Transverse colon (tissue), 4 donors: Measurements from ENCODE around the gene IGFL2. TPM values are rescaled to one million over a fixed set of nuclear protein-coding genes. Genes with fewer than 3 reads are reported as not detected.
"Not testable (repeated sequence)": the region's sequence is repeated elsewhere in the genome, so short reads cannot be mapped to it uniquely, and the experiment has no call there.

Source experiments
- DNase-seq: peaks from one replicate; pipeline ENCODE4 v3.0.0-alpha.2; 2019
- H3K27ac ChIP-seq, 4 donors: fragments of 200-600 bp; sonication (generic); 2 replicates each; pipeline ENCODE4 v1.5.1; 2016 to 2018; ENCODE audit warnings: inconsistent platforms in 4 of 4
- H3K27me3 ChIP-seq: fragments of 200-600 bp; sonication (generic); 2 replicates; pipeline ENCODE4 v1.5.1; 2017; ENCODE audit warnings: inconsistent platforms
- H3K36me3 ChIP-seq, 4 donors: fragments of 200-600 bp; sonication (generic); 2 replicates each; pipeline ENCODE4 v1.5.1; 2017 to 2019; ENCODE audit warnings: inconsistent platforms in 4 of 4
- H3K4me1 ChIP-seq, 4 donors: fragments of 200-600 bp; sonication (generic); 2 replicates each; pipeline ENCODE4 v1.5.1; 2017 to 2020; ENCODE audit warnings: inconsistent platforms in 4 of 4
- H3K4me3 ChIP-seq, 4 donors: fragments of 200-600 bp; sonication (generic); 1 replicate in 1 of 4; 2 replicates in 3 of 4; pipeline versions ENCODE4 v1.5.1 to v1.6.1; 2017 to 2019; ENCODE audit warnings: inconsistent platforms in 4 of 4
- H3K9me3 ChIP-seq, 2 donors: fragments of 200-600 bp; sonication (generic); 2 replicates each; pipeline ENCODE4 v1.5.1; 2017 to 2019; ENCODE audit warnings: inconsistent platforms in 2 of 2
- EP300 ChIP-seq: sonication (generic); formaldehyde crosslinking; IDR thresholded peaks from one replicate; pipeline ENCODE4 v1.6.1; 2017; ENCODE audit warnings: antibody characterized with exemption, low read depth
- POLR2A ChIP-seq: fragments of 450-650 bp; IDR thresholded peaks from one replicate; pipeline ENCODE4 v1.6.1; 2016; ENCODE audit warnings: antibody characterized with exemption, mild to moderate bottlenecking, moderate library complexity
- POLR2AphosphoS5 ChIP-seq, 3 donors: sonication (generic); formaldehyde crosslinking; IDR thresholded peaks; one replicate each; pipeline ENCODE4 v1.6.1; 2016; ENCODE audit warnings: antibody characterized with exemption in 3 of 3
- WGBS, 2 donors: methylation state at CpG; one replicate each; pipeline ENCODE4 v1.1.5; 2018; ENCODE audit warnings: low coverage in 1 of 2; 5-methylcytosine and 5-hydroxymethylcytosine counted together
- in situ Hi-C, 4 donors: fragments of 200-750 bp; cut with MboI; loops; one replicate each; pipeline versions ENCODE4 v1.15.0 to v1.15.1; 2017; ENCODE audit warnings: low sequenced_read_pairs in 3 of 4, low pct_ligation_motif_present in 1 of 4, low pct_unique_long_range_greater_than_20kb in 1 of 4
- intact Hi-C: fragments of 100-400 bp; cut with DNase I; formaldehyde crosslinking; loops from one replicate; pipeline ENCODE4 v1.15.1; 2023; ENCODE audit warnings: low total_unique reads
- total RNA-seq, 4 donors: library from RNA; depleted of rRNA; stranded (reverse); fragments of >200 nt; gene quantifications; one replicate each; pipeline ENCODE4 v1.1.0, GENCODE V29; 2016
- TF ChIP-seq, protein P1 (sequence below), 5 experiments: fragments of 200-600 bp in 3 of 5; fragments of 450-650 bp in 2 of 5; sonication (generic) in 3 of 5; IDR thresholded peaks; 1 replicate in 2 of 5; 2 replicates in 3 of 5; pipeline ENCODE4 v1.5.1; 2016 to 2017; ENCODE audit warnings: antibody characterized with exemption in 5 of 5, inconsistent platforms in 3 of 5, mild to moderate bottlenecking in 2 of 5, moderate library complexity in 1 of 5

Gene IGFL2
- total RNA-seq, 4 donors from 2014 or later = not detected

DNA sequence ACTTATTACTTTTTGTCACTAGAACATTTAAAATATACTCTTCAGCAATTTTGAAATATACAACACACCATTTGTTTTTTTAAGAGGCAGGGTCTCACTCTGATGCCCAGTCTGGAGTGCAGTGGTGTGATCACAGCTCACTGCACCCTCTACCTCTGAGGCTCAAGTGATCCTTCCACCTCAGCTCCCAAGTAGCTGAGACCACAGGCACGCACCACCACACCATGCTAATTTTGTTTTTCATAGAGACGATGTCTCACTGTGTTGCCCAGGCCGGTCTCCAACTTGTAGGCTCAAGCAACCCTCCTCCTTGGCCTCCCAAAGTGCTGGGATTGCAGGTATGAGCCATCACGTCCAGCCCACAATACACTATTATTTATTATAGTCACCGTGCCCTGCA, 2.6 kb downstream of the IGFL2 start:
- DNase-seq = no peak
- H3K36me3 ChIP-seq = no peaks in the 10 kb centered on the region
- WGBS, 2 donors = 63 to 87% methylated on average over 3 to 5 of the region's 5 CpGs
- H3K27ac ChIP-seq = no peak overlapping the region
- in situ Hi-C loops = no loop called here
- H3K9me3 ChIP-seq = no peaks in the 10 kb centered on the region
- H3K4me3 ChIP-seq = no peak overlapping the region
- intact Hi-C loops = no loop called here
- H3K27me3 ChIP-seq = peaks cover 4% of the 10 kb centered on the region
- H3K4me1 ChIP-seq = no peaks in the 10 kb centered on the region
- no peak for TF ChIP-seq POLR2A
- TF ChIP-seq, protein P1, sequence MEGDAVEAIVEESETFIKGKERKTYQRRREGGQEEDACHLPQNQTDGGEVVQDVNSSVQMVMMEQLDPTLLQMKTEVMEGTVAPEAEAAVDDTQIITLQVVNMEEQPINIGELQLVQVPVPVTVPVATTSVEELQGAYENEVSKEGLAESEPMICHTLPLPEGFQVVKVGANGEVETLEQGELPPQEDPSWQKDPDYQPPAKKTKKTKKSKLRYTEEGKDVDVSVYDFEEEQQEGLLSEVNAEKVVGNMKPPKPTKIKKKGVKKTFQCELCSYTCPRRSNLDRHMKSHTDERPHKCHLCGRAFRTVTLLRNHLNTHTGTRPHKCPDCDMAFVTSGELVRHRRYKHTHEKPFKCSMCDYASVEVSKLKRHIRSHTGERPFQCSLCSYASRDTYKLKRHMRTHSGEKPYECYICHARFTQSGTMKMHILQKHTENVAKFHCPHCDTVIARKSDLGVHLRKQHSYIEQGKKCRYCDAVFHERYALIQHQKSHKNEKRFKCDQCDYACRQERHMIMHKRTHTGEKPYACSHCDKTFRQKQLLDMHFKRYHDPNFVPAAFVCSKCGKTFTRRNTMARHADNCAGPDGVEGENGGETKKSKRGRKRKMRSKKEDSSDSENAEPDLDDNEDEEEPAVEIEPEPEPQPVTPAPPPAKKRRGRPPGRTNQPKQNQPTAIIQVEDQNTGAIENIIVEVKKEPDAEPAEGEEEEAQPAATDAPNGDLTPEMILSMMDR (IDR thresholded peaks at IDR 0.05) = no peak
- TF ChIP-seq EP300 = no peak
- no peak for TF ChIP-seq POLR2AphosphoS5 (IDR thresholded peaks at IDR 0.05)

DNA sequence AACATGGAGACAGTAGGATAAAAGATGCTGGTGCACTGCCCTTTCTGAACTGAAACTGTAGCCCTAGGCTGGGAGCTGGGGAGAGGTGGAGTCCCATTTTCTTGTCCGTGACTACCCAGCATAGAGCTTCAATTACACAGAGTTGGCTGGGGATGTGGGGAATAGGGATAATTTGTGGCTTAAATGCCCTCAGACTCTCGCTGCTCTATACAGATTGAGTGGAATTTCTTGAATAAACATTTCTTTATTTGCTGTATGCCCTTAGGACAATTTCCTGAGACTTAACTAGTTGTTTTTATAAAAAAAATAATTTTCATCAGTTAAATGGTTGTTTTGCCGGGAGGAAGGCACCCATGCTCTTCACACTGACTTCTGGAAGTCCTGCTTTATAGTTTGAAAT, 7.2 kb downstream of the IGFL2 start:
- in situ Hi-C loops = no loop called here
- Histone ChIP-seq H3K9me3 (no peaks in the 10 kb centered on the region), H3K27ac (no peak overlapping the region), H3K36me3 (no peaks in the 10 kb centered on the region), H3K4me3 (no peak overlapping the region), H3K27me3 (peaks cover 4% of the 10 kb centered on the region), H3K4me1 (peaks cover 0 to 18% (median 7%) of the 10 kb centered on the region in 4 donors)
- intact Hi-C loops = no loop called here
- TF ChIP-seq POLR2AphosphoS5 (IDR thresholded peaks at IDR 0.05) (no peak), POLR2A (no peak), EP300 (no peak)
- TF ChIP-seq, protein P1 (IDR thresholded peaks at IDR 0.05) = no peak
- DNase-seq = no peak
- 74 to 92% methylated on average over 2 to 3 of the region's 3 CpGs for WGBS, 2 donors

DNA sequence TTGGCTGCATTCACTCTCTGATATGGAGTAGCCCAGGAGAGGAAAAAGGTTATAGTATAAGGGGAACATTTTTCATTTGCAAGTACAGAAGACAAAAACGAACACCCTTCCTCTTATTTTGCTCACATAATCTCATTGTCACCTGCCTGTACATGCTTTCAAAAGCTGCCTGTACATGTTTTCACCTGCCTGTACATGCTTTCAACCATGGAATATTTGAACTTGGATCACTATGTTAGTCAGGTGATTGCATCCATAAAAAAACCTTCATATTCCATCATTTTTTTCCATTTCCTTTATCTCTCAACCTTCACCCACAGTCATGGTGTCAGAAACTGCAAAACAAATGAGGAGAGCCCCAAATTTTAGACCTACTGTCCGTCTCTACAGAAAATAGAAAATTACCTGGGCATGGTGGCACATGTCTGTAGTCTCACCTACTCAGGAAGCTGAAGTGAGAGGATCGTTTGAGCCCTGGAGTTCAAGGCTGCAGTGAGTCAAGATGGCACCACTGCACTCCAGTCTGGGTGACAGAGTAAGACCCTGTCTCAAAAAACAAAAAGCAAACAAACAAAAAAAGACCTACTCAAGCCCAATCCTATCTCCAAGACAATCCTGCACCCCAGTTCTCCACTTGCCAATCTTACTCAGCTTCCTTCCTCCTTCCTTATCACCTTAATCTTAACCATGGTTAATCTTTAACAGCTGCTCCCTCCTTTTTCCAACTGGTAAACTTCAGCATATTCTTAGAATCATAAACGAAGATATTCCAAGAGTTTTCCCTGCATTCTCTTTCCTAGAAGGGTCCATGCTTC, 11.6 kb downstream of the IGFL2 start:
- intact Hi-C loops = no loop called here
- Histone ChIP-seq H3K4me1 (peaks cover 0 to 21% (median 9%) of the 10 kb centered on the region in 4 donors), H3K27me3 (peaks cover 2% of the 10 kb centered on the region), H3K36me3 (no peaks in the 10 kb centered on the region), H3K4me3 (no peak overlapping the region), H3K9me3 (peaks cover 9 to 12% of the 10 kb centered on the region in 2 donors), H3K27ac (peak overlapping the region; percentile 55 to 68 (median 61))
- TF ChIP-seq POLR2A (no peak), POLR2AphosphoS5 (IDR thresholded peaks at IDR 0.05) (no peak), EP300 (no peak)
- TF ChIP-seq, protein P1 (IDR thresholded peaks at IDR 0.05) = no peak
- in situ Hi-C loops = no loop called here
- no peak for DNase-seq
- 42 to 73% methylated on average over 1 to 4 of the region's 4 CpGs for WGBS, 2 donors

DNA sequence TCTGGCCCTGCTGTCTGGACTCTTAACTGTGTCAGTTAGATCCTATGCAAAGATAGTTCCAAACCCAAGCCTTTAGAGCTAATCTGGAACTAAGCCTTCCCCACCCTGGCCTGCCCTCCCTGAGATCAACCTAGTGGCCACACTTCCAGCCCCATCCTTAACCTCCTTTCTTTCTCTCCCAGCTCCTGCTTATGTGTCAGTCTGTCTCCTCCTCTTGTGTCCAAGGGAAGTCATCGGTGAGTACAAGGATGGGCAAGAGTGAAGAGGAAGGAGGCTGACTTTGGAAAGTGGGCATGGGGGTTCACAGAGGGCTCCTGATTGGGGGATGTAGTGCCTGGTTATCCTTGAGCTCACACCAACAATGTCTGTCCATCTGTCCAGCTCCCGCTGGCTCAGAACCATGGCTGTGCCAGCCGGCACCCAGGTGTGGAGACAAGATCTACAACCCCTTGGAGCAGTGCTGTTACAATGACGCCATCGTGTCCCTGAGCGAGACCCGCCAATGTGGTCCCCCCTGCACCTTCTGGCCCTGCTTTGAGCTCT, 12.3 kb downstream of the IGFL2 start:
- Histone ChIP-seq H3K27ac (peak overlapping the region; percentile 55 to 68 (median 61)), H3K9me3 (peaks cover 9 to 12% of the 10 kb centered on the region in 2 donors), H3K36me3 (no peaks in the 10 kb centered on the region), H3K4me3 (no peak overlapping the region), H3K27me3 (no peaks in the 10 kb centered on the region), H3K4me1 (peaks cover 0 to 21% (median 9%) of the 10 kb centered on the region in 4 donors)
- TF ChIP-seq, protein P1 (IDR thresholded peaks at IDR 0.05) = no peak
- TF ChIP-seq EP300 = no peak
- no peak for TF ChIP-seq POLR2A
- TF ChIP-seq POLR2AphosphoS5 (IDR thresholded peaks at IDR 0.05) = no peak
- 86% methylated on average over 7 of the region's 7 CpGs; no CpG with 5 or more reads in 1 of the 2 donors for WGBS, 2 donors
- DNase-seq = no peak
- in situ Hi-C loops (no loop called here), intact Hi-C loops (no loop called here)

DNA sequence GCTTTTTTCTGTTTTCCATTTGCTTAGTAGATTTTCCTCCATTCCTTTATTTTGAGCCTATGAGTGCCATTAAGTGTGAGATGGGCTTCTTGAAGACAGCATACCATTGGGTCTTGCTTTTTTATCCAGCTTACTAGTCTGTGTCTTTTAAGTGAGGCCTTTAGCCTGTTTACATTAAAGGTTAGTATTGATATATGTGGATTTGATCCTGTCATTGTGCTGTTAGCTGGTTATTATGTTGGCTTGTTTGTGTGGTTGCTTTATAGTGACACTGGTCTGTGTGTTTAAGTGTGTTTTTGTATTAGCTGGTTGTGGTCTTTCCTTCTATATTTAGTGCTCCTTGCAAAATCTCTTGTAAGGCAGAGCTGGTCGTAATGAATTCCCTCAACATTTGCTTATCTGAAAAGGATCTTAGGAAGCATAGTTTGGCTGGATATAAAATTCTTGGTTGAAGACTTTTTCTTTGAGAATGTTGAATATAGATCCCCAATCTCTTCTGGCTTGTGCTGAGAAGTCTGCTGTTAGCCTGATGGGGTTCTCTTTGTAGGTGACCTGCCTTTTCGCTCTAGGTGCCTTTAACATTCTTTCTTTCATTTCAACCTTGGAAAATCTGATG, 13.7 kb downstream of the IGFL2 start:
- intact Hi-C loops, H3K27me3 ChIP-seq, DNase-seq, H3K4me3 ChIP-seq, H3K27ac ChIP-seq, in situ Hi-C loops, H3K36me3 ChIP-seq: not testable (repeated sequence)
- WGBS, 2 donors = 78 to 79% methylated on average over 2 of the region's 2 CpGs
- Histone ChIP-seq H3K4me1 (peaks cover 0 to 21% (median 9%) of the 10 kb centered on the region in 4 donors), H3K9me3 (peaks cover 9 to 12% of the 10 kb centered on the region in 2 donors)
